Esophagus squamous epithelium (tissue), 5 donors: ENCODE results near the gene LYAR. TPM values are rescaled to one million over a fixed set of nuclear protein-coding genes. Genes with fewer than 3 reads are reported as not detected.
A peak's percentile ranks its signal among the peaks of the same experiment; 100 is the strongest.

ENCODE experiments used
- DNase-seq: peaks from one replicate; lab custom pipeline; 2025; lab: John Stamatoyannopoulos, UW
- H3K27ac ChIP-seq, 4 donors: fragments of 200-600 bp; sonication (generic); one replicate each; pipeline ENCODE4 v1.5.1; 2016 to 2019; ENCODE audit warnings: mild to moderate bottlenecking in 1 of 4
- H3K27me3 ChIP-seq, 4 donors: fragments of 200-600 bp; sonication (generic); 1 replicate in 3 of 4; 2 replicates in 1 of 4; pipeline versions ENCODE4 v1.5.1 to v1.6.0; 2017 to 2021; ENCODE audit warnings: antibody characterized with exemption in 1 of 4
- H3K36me3 ChIP-seq, 3 donors: fragments of 200-600 bp; sonication (generic); one replicate each; pipeline ENCODE4 v1.5.1; 2016 to 2019
- H3K4me1 ChIP-seq, 3 donors: fragments of 200-600 bp; sonication (generic); one replicate each; pipeline ENCODE4 v1.5.1; 2017 to 2019
- H3K4me3 ChIP-seq, 4 donors: fragments of 200-600 bp; sonication (generic); 1 replicate in 3 of 4; 2 replicates in 1 of 4; pipeline ENCODE4 v1.5.1; 2016 to 2019; ENCODE audit warnings: mild to moderate bottlenecking in 2 of 4, moderate library complexity in 1 of 4
- H3K9me3 ChIP-seq, 3 donors: fragments of 200-600 bp; sonication (generic); one replicate each; pipeline ENCODE4 v1.5.1; 2016 to 2019
- CTCF ChIP-seq, 6 experiments: fragments of 450-650 bp in 4 of 6; fragments of 200-600 bp in 2 of 6; sonication (generic) in 2 of 6; IDR thresholded peaks; one replicate each; pipeline ENCODE4 v1.5.1; 2016 to 2019; ENCODE audit warnings: antibody characterized with exemption in 6 of 6, mild to moderate bottlenecking in 4 of 6, moderate library complexity in 4 of 6
- POLR2A ChIP-seq, 4 donors: fragments of 450-650 bp; IDR thresholded peaks; one replicate each; pipeline ENCODE4 v1.6.1; 2017; ENCODE audit warnings: antibody characterized with exemption in 4 of 4, mild to moderate bottlenecking in 4 of 4, moderate library complexity in 3 of 4
- WGBS, 2 donors: methylation state at CpG; one replicate each; pipeline ENCODE4 v1.1.5; 2018; 5-methylcytosine and 5-hydroxymethylcytosine counted together
- intact Hi-C: fragments of 100-400 bp; cut with DNase I; formaldehyde crosslinking; loops from one replicate; pipeline ENCODE4 v1.15.0; 2022
- total RNA-seq, 4 donors: library from RNA; depleted of rRNA; stranded (reverse); fragments of >200 nt; gene quantifications; one replicate each; pipeline ENCODE4 v1.1.0, GENCODE V29; 2016
- donor health status: DM: yes; HTN: yes; CAD: no.

The LYAR gene
- total RNA-seq, 4 donors from 2014 or later: 9.1 to 35.7 (median 22.0) TPM

- WGBS, 2 donors: 68 to 72% methylated on average over 4 of the region's 6 CpGs
- peaks cover 0 to 100% (median 20%) of the 10 kb centered on the region in 3 donors for H3K36me3 ChIP-seq
Measured at GRCh38 chr4:4277531-4277930, 12.4 kb downstream of the LYAR start.

GRCh38 chr4:4274226-4274625 is 15.7 kb downstream of the LYAR start:
- DNase-seq: no peak
- H3K36me3 ChIP-seq: peaks cover 0 to 95% (median 20%) of the 10 kb centered on the region in 3 donors

More at GRCh38 chr4:4277531-4277930, 12.4 kb downstream of the LYAR start:
- no peak for DNase-seq
- intact Hi-C loops: no loop called here
- Histone ChIP-seq H3K4me3 (no peak overlapping the region), H3K27ac (no peak overlapping the region), H3K9me3 (no peaks in the 10 kb centered on the region), H3K27me3 (no peaks in the 10 kb centered on the region), H3K4me1 (no peaks in the 10 kb centered on the region)
- TF ChIP-seq CTCF (IDR thresholded peaks at IDR 0.05) (no peak), POLR2A (IDR thresholded peaks at IDR 0.05) (no peak)

GRCh38 chr4:4271912-4272311 is 18.0 kb downstream of the LYAR start:
- intact Hi-C loops: no loop called here

More at GRCh38 chr4:4274226-4274625, 15.7 kb downstream of the LYAR start:
- TF ChIP-seq CTCF (IDR thresholded peaks at IDR 0.05) (no peak), POLR2A (IDR thresholded peaks at IDR 0.05) (no peak)
- WGBS, 2 donors: 92 to 95% methylated on average over 14 of the region's 14 CpGs
- Histone ChIP-seq H3K27me3 (no peaks in the 10 kb centered on the region), H3K4me1 (no peaks in the 10 kb centered on the region), H3K9me3 (no peaks in the 10 kb centered on the region), H3K4me3 (no peak overlapping the region), H3K27ac (no peak overlapping the region)
- intact Hi-C loops: no loop called here

GRCh38 chr4:4270529-4270928 is 19.4 kb downstream of the LYAR start:
- Histone ChIP-seq H3K36me3 (peaks cover 0 to 90% (median 12%) of the 10 kb centered on the region in 3 donors), H3K4me3 (no peak overlapping the region), H3K27ac (no peak overlapping the region), H3K4me1 (no peaks in the 10 kb centered on the region), H3K27me3 (no peaks in the 10 kb centered on the region), H3K9me3 (no peaks in the 10 kb centered on the region)
- WGBS, 2 donors: 66 to 70% methylated on average over 4 of the region's 4 CpGs
- no peak for TF ChIP-seq CTCF (IDR thresholded peaks at IDR 0.05)
- no peak for TF ChIP-seq POLR2A (IDR thresholded peaks at IDR 0.05)
- intact Hi-C loops: no loop called here
- no peak for DNase-seq

More at GRCh38 chr4:4271912-4272311, 18.0 kb downstream of the LYAR start:
- Histone ChIP-seq H3K4me3 (no peak overlapping the region), H3K27me3 (no peaks in the 10 kb centered on the region), H3K36me3 (peaks cover 0 to 95% (median 12%) of the 10 kb centered on the region in 3 donors), H3K4me1 (no peaks in the 10 kb centered on the region), H3K9me3 (no peaks in the 10 kb centered on the region), H3K27ac (no peak overlapping the region)
- 83% methylated on average over 10 of the region's 10 CpGs for WGBS, 2 donors
- TF ChIP-seq POLR2A (IDR thresholded peaks at IDR 0.05) (no peak), CTCF (IDR thresholded peaks at IDR 0.05) (no peak)
- no peak for DNase-seq

- Histone ChIP-seq H3K36me3 (peaks cover 0 to 83% (median 12%) of the 10 kb centered on the region in 3 donors), H3K4me3 (no peak overlapping the region), H3K27me3 (no peaks in the 10 kb centered on the region), H3K27ac (peak overlapping the region in 2 of 4 donors; percentile 48 to 57), H3K9me3 (no peaks in the 10 kb centered on the region), H3K4me1 (no peaks in the 10 kb centered on the region)
- intact Hi-C loops: no loop called here
- 52 to 64% methylated on average over 4 of the region's 4 CpGs for WGBS, 2 donors
- TF ChIP-seq CTCF (IDR thresholded peaks at IDR 0.05) (no peak), POLR2A (IDR thresholded peaks at IDR 0.05) (no peak)
- DNase-seq: no peak
Measured at GRCh38 chr4:4269856-4270255, 20.1 kb downstream of the LYAR start.
